Embryonic facial prominence (tissue), 1 donor: ENCODE data around the gene ATP9B.
"Not testable (repeated sequence)": the region's sequence is repeated elsewhere in the genome, so short reads cannot be mapped to it uniquely, and the experiment has no call there.

Experiments
- DNase-seq: peaks from one replicate; pipeline ENCODE4 v3.0.0-alpha.2; 2016; ENCODE audit errors: extremely low spot score

Gene ATP9B

DNA sequence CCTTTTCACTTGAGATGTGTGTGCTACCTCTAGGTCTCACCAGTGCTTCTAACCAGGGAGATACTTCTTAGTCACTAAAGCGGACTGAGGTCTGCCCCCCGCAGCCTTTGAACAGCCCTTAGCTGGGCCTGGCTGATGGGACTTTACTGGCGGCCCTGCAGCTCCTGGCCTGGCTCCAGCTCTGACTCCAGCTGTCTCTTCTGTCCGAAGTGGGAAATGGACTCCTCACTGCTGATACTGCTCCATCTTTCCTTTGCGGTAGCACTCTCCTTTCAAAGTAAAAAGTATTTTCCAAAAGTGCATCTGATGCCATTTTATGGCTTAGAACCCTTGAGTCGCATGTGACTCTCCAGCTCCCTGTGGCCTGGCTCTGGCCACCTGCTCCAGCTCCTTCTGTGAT, 64.5 kb downstream of the ATP9B start:
- no peak for DNase-seq

- no peak for DNase-seq
Observed at GRCh38 chr18:79135924-79136323, 66.7 kb downstream of the ATP9B start.

GRCh38 chr18:79136742-79137141, 67.5 kb downstream of the ATP9B start:
- no peak for DNase-seq

- no peak for DNase-seq
Observed at GRCh38 chr18:79139206-79139605, 70.0 kb downstream of the ATP9B start.

DNA sequence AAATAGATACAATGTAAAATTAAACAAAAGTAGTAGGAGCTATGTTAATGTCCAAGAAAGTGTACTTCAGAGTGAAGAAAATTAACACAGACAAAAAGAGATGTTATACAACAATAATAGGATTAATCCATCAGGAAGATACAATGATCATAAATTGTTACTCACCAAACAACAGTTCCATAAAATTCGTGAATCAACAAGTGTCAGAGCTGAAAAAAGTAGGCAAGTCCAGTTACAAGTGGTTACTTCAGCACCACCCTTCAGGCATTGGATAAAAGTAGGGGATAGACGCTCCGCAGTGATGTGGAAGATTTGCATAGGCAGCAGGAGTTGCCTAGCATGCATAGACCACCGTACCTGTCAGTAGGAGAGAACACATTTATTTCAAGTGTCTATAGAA, 77.8 kb downstream of the ATP9B start:
- DNase-seq = no peak

GRCh38 chr18:79151191-79151590, 82.0 kb downstream of the ATP9B start:
- DNase-seq = no peak

DNA sequence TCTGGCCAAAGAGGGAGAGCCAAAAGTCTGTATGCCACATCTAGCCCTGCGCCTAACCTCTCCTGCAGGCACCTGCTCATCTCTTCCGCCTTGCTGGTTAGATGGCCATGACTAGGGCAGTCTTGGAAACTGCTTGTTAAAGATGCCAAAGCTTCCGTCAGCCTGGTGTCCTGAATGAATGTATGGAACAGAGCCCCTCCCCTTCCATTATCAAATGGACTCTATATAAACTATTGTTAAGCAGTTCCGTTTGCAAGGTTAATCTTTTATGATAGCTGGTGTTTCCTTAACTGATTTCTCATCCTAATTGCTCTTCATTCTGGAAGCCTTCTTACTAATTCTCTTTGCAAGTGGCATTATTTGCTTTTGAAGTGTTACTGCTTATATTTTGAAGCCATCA, 87.1 kb downstream of the ATP9B start:
- no peak for DNase-seq

DNA sequence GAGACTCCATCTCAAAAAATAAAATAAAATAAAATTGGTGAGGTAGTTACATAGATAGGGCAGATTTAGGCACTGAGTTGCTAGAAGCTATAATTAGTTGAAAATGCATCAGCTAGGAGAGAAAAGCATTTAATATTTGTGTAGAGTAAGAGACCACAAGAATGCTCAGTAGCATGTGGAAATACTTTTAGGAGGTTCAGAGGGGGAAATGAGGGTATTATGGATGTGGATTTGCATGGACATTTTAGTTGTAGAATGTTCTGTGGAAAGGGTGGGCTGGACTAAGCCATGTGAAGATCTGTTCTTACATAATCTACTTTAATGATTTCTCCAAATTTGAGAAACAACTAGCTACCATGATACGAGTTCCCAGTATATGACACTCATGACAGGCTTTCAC, 95.5 kb downstream of the ATP9B start:
- DNase-seq = no peak

DNA sequence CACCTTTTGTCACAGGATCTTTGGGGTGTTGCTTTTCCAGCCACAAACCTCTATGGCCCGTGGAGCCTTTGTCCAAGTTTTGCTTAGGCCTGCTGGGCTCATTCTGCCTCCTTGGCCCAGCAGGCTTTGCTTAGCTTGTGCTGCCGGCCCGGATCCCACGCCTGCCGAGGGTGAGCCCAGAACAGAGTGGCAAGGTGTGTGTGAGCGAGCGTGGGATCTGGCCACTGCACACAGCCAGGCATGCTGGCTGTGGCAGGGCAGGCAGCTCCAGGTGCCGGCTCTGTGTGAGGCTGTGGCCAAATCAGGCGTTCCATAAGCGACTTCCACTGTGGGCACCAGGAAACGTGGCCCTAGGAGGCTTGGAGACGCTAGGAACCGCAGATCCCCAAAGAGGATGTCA, 97.5 kb downstream of the ATP9B start:
- DNase-seq = no peak

DNA sequence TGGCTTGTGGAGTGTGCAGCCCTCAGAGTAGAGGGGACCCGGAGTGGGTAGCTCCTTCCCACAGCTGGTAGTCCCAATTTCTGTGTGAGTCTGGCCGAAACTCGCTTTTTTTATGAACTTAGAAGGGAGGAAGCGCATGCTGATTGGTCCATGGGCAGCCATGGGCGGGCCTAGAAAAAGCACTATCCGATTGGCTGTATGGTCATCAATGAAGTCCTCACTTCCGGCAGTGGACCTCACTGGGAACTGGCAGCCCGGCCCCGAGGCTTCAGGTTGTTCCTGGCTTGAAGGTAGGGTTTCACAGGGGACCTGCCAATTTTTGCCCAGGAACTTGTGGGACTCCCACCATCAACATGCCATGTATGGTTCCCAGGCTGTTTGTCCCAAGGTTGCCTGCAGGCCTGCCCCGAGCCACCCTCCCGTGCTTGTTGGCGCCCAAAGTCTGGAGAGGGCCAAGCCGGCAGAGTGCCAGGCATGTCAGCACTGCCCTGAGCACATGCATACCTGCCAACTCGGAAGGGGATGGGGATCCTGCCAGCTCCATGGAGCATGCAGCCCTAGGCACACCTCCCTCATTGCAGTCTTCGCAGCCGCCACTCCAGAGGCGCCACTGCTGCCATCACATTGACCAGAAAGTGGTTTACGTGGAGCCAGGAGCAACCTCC, 98.5 kb downstream of the ATP9B start:
- DNase-seq = no peak

GRCh38 chr18:79169958-79170555, 100.9 kb downstream of the ATP9B start:
- DNase-seq = no peak

- not testable (repeated sequence) for DNase-seq
Observed at GRCh38 chr18:79172331-79172730, 103.1 kb downstream of the ATP9B start.

DNA sequence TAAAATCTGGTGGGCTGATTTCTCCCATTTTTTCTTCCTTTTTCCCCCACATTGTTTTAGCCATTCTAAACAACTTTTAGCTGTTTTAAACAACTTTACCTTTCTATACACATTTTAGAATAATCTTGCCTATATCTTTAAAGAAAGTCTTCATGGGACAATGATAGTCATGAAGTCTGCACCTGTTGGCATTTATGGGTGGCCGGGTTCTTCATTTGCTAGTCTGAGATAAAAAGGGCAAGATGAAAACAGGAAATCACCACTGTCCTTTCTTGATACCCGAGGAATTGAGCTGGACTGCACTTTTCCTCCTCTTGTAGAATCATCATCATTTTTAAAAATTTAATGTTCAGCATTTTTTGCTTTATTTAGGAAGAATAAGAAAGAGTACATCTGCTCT, 104.5 kb downstream of the ATP9B start:
- no peak for DNase-seq

DNA sequence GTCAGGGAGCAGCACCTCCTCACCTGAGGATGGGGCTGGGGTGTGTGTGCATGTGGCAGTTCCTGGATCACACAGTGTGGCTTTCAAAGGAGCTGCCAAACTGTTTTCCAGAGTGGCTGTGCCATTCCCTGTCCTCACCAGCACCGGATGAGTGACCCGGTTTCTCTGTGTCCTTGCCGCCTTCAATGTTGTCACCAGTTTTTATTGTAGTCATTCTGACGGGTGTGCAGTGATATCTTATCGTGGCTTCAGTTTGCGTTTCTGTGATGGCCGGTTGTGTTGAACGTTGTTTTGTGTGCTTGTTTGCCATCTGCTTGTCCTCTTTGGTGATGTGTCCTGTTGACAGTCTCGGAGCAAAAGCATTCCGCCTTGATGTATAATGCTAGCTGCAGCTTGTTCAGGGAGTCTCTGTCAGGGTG, 108.9 kb downstream of the ATP9B start:
- no peak for DNase-seq

- no peak for DNase-seq
Observed at GRCh38 chr18:79182047-79182713, 113.0 kb downstream of the ATP9B start.

DNA sequence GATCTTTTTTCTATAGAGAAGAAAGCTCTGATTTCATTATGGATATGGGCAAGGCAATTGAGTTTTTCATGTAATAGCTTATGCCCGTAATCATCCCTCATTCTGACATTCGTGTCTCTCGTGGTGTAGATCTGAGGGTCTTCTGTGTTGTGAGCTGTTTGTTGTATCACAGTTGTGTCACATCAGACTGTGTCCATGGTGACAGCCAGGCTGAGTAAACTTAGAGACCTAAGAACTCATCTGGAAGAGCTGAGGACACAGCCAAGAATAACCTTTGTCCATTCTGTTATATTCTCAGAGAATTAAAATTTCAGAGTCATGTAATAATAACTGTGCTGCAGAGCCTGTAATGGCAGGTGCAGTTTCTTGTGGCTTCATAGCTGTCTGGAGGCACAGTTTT, 116.5 kb downstream of the ATP9B start:
- no peak for DNase-seq

- no peak for DNase-seq
Observed at GRCh38 chr18:79186649-79187048, 117.5 kb downstream of the ATP9B start.

DNA sequence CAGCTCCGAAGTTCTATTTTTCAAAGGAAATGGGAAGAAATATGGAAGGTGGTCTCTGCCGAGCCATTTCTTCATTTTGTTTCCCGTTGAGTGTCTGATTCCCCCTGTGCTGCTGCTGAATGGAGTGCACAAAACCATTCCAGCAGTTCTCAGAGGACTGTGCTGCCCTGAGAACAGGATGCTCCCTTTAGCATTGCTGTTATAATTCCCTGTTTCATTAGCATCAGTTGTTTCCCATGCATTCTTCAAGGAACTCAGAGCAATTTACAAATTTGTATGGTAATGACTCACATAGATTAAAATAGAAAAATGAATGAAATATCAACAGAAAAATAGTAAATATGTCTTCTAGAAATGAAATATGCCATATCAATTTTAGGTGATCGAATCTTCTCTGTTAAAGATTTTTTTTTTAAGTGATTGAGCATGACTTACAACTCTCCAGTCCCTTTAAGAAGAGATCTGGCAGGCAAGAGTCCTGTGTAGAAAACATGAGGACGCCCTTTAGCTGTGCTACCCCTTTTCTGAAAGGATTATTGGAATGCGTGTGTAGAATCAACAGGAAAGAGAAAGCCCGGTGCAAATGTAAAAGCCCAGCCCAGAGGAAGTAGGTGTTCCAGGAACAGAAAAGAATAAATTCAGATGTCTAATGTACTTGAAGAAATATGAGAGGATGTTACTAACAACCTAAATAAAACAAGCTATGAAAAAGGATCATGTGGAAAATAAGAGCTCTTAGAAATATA, 118.5 kb downstream of the ATP9B start:
- no peak for DNase-seq

- no peak for DNase-seq
Observed at GRCh38 chr18:79191418-79191817, 122.2 kb downstream of the ATP9B start.

DNA sequence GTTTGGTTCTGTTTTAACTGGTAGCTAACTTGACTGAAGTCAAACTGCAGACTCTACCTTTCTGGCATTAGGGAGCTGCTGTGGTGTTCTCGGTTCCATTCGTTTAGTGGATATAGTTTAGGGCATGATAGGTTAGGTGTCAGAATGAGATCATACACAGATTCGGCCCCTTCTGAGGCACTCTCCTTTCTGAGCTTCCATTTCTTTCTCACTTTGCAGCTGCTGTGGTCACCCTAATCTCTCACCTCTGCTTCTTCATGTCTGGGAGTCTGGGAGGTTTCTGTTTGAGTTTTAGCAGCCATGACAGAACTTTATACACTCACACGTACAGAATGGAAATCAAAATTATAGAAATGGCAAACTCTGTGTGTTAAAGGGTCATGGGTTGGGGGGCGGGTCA, 122.8 kb downstream of the ATP9B start:
- DNase-seq = no peak

DNA sequence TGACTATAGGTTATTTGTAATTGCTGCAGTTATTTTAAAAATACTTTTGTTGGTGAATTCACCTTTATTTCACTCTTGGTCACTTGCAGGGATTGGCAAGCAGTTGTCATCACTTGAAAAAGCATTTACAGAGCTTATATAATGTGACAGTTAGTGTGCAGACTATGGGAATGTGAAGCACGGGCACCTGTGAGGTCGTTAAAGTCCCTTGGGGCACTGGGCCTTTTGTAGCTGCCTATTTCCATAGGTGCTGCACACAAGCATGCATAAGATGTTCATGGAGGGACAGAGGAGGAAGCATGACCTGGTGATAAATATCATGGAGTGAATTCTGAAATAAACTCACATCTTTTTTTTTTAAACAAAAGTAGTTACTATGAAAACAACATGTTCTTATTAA, 124.6 kb downstream of the ATP9B start:
- DNase-seq = no peak
